ENCODE results near the gene CD28. TPM values are rescaled to one million over a fixed set of nuclear protein-coding genes. Genes with fewer than 3 reads are reported as not detected.

Gene CD28
- total and polyA plus RNA-seq, 2 donors (not counting 3 experiments of a cell fraction or from before 2014, with no cell fraction given) = 0.15 TPM; not detected in 1

DNA sequence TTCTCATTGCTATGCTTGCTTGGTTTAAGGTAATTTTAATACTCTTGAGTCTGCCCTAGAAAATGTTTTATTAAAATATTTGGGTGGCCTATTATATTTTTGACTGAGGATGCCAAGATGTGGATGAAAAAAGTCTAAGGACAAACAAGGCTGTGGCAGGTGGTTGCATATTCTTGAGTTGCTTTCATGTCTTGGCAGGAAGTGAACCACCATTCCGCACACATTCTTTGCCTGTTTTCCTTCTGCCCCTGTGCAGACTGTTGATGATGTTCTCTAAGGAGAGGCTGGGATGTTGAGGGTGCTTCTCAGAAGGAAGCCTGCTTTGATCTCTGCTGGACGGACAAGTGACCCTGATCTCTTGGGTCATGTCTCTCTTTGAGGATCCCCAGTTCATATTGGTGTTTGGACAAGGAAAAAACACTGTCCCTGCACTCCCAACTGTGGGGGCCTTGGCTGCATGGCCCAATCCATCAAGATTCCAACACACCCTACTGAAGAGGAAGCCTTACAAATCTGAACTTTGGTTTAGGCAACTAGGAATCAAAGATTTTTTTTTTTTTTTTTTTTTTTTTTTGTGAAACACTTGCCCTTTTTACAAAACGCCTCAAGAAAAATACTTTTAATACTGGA lies 45.0 kb upstream of the CD28 start:
- H2AFZ ChIP-seq (ENCODE audit: low read depth, low read length) = no peak overlapping the region
- CTCF ChIA-PET = no interaction called here
- intact Hi-C loops (cut with micrococcal nuclease) = no loop called here

More for the DNA sequence above, 45.0 kb upstream of the CD28 start:
- no peak for TF ChIP-seq POLR2AphosphoS5 (IDR thresholded peaks at IDR 0.05; ENCODE audit: insufficient read depth, low read depth, low read length)
- TF ChIP-seq EZH2 (IDR thresholded peaks at IDR 0.05; ENCODE audit: borderline replicate concordance, low read depth, low read length, severe bottlenecking) = no peak
- no peak for TF ChIP-seq FOS (IDR thresholded peaks at IDR 0.05; ENCODE audit: borderline replicate concordance, insufficient read depth, low read length)
- no peak for TF ChIP-seq MYC (IDR thresholded peaks at IDR 0.05; ENCODE audit: low read depth, low read length)
- TF ChIP-seq GATA2 (IDR thresholded peaks at IDR 0.05; ENCODE audit: insufficient read depth, insufficient read length, low read depth, low read length) = no peak
- TF ChIP-seq POLR2A (IDR thresholded peaks at IDR 0.05; ENCODE audit: low read depth, low read length) = no peak
- TF ChIP-seq, protein P1, sequence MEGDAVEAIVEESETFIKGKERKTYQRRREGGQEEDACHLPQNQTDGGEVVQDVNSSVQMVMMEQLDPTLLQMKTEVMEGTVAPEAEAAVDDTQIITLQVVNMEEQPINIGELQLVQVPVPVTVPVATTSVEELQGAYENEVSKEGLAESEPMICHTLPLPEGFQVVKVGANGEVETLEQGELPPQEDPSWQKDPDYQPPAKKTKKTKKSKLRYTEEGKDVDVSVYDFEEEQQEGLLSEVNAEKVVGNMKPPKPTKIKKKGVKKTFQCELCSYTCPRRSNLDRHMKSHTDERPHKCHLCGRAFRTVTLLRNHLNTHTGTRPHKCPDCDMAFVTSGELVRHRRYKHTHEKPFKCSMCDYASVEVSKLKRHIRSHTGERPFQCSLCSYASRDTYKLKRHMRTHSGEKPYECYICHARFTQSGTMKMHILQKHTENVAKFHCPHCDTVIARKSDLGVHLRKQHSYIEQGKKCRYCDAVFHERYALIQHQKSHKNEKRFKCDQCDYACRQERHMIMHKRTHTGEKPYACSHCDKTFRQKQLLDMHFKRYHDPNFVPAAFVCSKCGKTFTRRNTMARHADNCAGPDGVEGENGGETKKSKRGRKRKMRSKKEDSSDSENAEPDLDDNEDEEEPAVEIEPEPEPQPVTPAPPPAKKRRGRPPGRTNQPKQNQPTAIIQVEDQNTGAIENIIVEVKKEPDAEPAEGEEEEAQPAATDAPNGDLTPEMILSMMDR (IDR thresholded peaks at IDR 0.05; ENCODE audit: extremely low read depth in 1 of 2, insufficient read depth in 1 of 2, low read depth in 1 of 2, low read length in 2 of 2) = no peak
- Histone ChIP-seq H3K79me2 (ENCODE audit: control insufficient read depth, insufficient read depth, low read length) (no peaks in the 10 kb centered on the region), H3K4me2 (ENCODE audit: insufficient read depth, low read length) (no peak overlapping the region), H3K27me3 (ENCODE audit: control insufficient read depth in 2 of 2, insufficient read depth in 2 of 2, low read length in 2 of 2) (no peaks in the 10 kb centered on the region), H3K9ac (replicated peaks; ENCODE audit: extremely low read depth, insufficient read depth, low read length) (no peak overlapping the region), H3K4me3 (replicated peaks in 1 of 3; ENCODE audit: insufficient read depth in 1 of 3, low read depth in 1 of 3, low read length in 3 of 3) (no peak overlapping the region), H3K36me3 (ENCODE audit: control insufficient read depth in 2 of 2, extremely low read depth in 1 of 2, insufficient read depth in 2 of 2, low read length in 2 of 2) (no peaks in the 10 kb centered on the region), H3K4me1 (ENCODE audit: control insufficient read depth, extremely low read depth, insufficient read depth, low read length) (no peaks in the 10 kb centered on the region), H3K9me3 (replicated peaks; ENCODE audit: control insufficient read depth, insufficient read depth, low read length) (no peaks in the 10 kb centered on the region), H4K20me1 (replicated peaks; ENCODE audit: control insufficient read depth, extremely low read depth, insufficient read depth, low read length) (no peaks in the 10 kb centered on the region), H3K27ac (ENCODE audit: insufficient read depth, low read depth, low read length) (no peak overlapping the region), H3K9me1 (replicated peaks; ENCODE audit: control insufficient read depth, extremely low read depth, insufficient read depth, low read length) (no peaks in the 10 kb centered on the region)
- dilution Hi-C loops (cut with MboI; ENCODE audit: extremely low pct_ligation_motif_present, low sequenced_read_pairs) = no loop called here
- BruUV-seq (replicated peaks) = no TSS peak
- DNase-seq (ENCODE audit: low read depth, low spot score) = no peak
- POLR2A ChIA-PET = no interaction called here
- FAIRE-seq = no peak
